Fibroblast of skin of right biceps (primary cell): ENCODE measurements around the gene MTAP.

Experiments used
- DNase-seq: peaks from one replicate; pipeline ENCODE4 v3.0.0-alpha.2; 2013

Gene MTAP

DNA sequence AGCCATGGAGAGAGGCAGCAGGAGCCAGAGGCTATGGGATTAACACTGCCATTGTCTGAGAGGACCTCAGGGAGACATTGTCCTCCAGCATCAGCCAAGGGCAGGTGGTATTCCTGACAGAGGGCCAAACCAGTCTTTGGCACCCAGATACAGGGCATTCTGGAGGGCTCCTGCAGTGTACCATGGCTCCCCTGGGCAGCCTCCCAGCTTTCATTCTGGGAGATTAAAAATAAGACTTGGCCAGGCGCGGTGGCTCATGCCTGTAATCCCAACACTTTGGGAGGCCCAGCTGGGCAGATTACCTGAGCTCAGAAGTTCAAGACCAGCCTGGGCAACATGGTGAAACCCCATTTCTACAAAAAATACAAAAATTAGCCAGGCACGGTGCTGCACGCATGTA lies 4.2 kb downstream of the MTAP start:
- no peak for DNase-seq

DNA sequence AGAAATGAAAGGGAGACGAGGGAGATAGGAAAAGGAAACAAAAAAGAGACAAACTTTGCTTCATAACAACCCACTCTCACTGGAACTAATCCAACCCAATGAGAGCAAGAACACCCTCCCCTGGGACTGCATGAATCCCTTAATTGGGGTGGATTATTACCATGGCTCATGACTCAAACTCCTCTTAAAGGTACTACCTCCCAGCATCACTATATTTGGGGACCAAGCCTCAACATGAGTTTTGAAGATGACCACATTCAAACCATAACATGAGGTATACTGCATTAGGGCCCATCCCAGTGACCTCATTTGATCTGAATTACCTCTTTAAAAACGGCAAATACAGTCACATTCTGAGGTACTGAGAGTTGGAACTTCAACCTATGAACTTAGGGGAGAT lies 8.0 kb downstream of the MTAP start:
- peak; percentile 78 for DNase-seq

DNA sequence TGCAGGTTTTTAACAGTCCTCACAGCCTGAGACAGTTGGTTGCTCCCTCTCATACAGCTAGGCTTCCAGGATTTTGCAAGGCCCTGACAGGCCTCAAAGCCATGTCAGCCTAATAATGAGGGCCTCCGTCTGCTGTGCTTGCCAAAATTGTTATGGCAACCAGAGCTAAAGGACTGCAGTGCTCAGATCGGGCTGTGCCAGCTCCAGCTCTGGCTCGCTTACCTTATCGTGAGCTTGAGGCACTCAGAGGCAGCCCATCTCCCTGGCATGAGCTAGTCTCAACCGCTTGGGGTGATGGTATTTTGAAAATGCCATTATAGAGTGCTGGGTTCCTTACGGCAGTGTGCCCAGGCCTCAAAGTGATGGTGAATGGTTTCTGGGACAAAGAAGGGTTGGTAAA lies 8.4 kb downstream of the MTAP start:
- no peak for DNase-seq

DNA sequence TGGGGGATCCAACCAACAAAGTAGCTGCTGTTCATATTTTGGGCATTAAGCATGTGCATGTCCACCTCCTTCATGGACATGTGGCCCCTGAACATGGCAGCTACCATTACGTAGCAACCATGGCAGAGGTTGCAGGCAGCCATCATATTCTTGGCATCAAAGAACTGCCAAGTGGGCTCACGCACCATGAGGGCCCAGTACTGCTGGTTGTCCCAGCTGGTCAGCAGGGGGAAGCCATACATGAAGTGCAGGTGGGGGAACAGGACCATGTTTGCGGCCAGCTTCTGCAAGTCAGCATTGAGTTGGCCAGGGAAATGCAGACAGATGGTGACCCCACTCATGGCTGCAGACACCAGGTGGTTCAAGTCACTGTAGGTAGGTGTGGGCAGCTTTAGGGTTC lies 9.5 kb downstream of the MTAP start:
- DNase-seq: no peak

DNA sequence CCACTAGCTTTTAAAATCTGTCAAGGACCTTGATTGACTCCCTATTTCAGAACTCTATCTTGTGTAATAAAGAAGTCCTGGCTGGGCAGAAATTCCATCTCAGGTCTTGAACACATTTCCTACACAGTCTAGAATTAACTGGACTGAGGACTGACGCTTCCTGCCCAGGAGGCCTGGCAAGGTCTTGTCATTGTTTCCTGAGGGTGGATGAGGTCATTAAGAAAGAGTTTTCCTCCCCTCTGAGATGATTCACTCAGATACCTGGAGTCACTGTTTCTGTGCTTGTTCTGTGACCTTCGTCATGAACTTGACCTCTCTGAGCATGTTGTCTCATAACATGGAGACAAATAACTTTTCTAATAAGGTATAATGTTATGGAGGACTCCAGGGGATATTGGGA lies 10.0 kb downstream of the MTAP start:
- DNase-seq: peak; percentile 37

DNA sequence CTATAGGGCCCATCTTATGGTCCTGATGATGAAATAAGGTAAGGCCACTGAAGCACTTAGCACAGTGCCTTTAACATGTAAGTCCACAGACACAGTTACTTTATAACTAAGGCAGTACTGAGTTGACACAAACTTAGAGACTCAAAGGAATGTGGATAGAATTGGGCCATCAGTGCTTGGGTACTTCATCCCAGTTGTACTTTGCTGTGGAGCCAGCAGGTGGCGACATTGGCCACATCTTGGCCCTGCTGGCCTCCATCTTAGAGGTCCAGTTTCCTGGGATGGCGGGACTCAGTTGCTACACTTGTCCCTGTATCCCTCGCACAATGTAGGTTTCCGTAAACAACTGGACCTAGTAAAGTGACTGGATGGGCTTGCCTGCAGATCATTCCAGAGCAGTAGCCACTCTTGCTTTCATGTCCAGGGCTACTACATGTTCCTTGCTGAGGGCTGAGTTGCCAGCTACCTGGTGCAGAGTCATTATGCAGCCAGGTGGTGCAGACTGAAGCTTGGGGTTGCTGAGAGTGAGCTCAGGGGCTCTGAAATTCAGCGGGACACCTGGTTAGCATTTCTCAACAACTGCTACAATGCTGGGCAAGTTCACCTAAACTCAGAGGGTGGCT lies 10.6 kb downstream of the MTAP start:
- DNase-seq: peak; percentile 71

DNA sequence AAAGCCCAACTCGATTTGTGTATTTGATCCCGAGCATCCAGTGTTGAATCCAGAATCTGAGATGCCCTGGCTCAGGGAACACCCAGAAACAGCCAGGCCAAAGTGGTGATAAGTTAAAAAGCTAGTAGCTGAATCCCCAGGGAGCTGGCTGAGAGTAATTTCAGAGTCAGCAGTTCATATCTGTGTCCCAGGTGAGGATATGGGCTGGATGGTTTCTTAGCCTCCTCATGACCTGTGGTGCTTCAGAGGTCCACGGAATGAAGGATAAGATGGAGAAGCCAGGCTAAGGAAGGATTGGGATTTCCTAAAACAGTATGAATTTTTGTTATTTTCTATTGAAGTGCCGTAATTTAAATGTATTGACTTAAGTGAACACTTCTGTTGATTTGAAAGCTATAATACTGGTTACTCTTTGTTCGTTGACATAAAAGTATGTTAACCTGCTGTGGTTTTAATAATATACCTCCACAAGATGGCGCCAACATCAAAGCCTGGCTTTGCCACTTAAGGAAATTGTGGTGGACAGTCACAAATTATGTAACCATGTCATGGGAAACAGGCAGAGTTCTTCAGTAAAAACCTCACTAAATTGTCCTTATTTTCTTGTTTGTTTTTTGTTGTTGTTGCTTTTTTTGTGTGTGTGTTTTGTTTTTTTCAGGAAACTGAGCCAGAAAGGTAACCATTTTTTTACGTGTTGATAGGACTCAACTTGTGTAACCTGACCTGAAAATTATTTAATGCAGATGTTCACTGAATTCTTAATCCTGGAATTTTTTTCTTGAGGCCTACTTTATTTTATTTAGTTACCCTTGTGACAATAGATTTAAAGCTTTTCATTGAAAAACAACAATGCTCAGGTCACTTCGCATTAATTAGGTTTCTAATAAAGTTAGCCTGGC lies 11.4 kb downstream of the MTAP start:
- peak; percentile 77 for DNase-seq

DNA sequence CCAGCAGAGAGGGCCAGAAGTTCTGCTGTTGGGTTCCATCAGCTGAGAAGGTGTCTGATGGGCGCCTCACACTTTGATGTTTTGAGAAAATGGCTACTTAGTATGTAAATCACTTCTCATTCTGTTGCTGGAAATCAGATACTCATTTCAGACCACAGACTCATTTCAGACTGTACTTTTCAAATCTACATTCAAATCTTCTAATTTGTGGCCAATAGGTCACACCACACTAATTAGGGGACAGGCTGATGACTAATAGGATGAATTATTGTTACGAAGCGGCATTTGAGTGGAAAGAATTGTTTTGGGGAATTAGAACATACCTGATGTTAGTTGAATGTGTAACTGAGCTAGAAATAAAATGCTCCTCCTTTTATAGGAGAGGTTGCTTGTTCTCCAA lies 13.2 kb downstream of the MTAP start:
- DNase-seq: no peak

DNA sequence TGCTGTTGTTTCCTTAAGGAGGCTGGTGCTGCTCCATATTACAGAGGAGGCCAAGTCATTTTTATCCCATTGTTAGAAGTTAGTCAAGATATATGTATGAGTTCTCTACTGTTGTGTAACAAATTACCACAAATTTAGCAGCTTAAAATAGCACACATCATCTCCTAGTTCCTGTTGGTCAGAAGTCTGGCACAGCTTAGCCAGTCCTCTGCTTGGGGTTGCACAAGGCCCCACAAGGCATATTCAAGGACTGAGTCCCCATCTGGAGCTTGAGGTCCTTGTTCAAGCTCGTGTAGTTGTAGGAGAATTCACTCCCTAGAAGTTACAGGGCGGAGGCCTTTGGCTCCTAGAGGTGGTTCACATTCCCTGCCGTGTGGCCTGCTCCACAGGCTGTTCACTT lies 14.7 kb downstream of the MTAP start:
- peak; percentile 54 for DNase-seq

DNA sequence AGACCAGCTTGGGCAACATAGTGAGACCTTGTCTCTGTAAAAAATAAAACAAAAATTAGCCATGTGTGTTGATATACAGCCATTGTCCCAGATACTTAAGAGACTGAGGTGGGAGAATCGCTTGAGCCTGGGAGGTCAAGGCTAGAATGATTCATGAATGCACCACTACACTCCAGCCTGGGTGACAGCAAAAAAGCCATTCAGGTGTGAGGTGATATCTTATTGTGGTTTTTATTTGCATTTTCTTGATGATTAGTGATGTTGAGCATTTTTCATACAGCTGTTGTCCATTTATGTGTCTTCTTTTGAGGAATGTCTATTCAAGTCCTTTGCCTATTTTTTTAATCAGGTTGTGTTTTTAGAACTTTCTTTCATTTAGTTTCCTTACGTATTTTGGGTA lies 23.2 kb downstream of the MTAP start:
- DNase-seq: no peak

DNA sequence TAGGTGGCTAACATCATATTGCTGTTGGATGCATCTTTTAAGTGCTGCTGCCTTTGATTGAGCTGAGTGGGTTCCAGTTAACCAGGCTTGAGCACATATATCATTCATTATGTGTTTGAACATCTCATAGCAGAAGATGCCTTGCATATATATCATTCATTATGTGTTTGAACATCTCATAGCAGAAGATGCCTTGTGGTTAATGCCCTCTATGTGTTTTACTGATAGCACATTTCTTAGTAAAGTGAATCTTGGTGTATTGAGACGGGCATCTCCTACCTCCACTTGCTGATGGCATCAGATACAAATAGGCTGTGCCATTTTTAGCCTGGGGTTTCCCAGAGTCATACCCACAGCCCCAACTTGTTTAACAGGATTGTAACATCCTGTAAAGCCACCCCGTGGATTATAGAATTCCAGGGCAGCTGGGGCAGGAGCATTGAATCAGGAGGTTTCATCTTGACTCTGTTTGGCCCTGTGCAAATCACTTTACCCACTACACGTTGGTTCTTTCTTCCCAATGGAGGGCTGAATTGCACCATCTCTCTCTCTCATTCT lies 26.5 kb downstream of the MTAP start:
- no peak for DNase-seq

DNA sequence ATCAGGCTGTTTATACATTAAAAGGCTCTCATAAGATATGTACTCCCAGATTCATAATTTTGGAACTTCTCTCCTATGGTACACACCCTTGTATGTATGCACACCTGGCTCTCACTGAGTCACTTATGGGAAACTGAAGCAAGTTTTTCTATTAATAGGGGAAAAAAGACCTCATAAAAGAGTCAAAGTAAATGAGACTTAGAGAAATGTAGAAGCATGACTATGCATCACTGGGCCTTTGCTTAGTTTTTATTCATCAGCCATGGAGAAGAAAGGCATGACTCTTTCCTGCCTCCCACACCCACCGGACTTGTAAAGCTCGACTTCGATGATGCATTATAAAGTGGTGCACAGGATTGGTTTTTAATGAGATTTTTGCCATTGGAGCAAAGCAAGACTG lies 28.2 kb downstream of the MTAP start:
- DNase-seq: no peak

DNA sequence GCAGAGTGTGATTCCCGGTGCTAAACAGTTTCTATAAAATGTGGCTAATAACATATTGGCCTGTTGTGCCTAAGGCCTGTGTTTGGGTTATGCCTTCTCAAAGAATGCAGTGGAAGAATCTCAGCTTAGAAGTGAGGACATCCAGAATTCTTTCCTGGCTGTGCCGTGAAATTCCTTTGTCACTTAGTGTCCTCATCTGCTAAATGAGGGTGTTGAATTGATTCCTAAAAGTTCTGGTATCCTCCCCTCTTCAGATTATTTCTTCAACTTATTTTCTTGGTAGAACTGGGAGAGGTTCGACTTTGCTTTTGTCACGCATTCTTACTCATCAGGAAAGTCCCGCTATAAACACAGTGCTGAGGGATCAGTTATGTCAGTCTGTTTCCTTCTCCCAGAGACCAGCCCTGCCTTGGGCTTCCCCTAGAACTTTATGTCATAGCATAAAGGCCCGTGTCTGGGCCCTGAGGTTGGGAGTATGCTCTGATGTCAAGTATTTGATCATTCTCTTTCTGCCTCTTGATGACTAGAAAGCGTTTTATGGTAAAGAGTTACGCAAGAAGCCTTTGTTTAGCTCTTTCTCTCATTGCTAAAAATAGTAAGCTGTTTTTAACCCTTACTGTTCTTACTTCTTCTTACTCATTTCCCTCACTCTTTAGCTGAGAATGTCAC lies 29.5 kb downstream of the MTAP start:
- DNase-seq: peak; percentile 87

DNA sequence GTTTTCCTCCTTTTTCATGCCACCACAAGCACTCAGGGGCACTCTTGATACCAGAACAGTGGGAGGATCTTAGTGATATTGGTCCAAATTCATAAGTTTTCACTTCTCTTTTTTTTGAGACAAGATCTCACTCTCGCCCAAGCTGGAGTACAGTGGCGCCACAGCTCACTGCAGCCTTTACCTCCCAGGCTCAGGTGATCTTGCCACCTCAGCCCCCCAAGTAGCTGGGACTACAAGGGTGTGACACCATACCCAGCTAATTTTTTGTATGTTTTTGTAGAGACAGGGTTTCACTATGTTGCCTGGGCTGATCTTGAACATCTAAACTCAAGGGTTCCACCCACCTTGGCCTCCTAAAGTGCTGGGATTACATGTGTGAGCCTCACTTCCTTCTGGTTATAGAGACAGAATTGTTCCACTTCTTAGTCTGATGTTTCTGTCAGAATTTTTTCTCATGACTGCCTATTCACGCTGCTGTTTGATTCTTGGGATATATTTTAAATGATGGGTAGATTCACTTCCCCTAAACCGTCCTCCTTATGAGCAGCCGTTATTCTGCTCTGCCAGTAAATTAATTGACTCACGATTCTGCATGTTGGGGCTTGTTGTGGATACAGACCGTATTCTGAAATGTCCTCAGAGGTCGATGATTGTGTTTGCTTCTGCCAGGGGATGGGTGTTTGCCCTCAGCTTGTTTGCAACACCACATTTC lies 30.8 kb downstream of the MTAP start:
- DNase-seq: no peak

DNA sequence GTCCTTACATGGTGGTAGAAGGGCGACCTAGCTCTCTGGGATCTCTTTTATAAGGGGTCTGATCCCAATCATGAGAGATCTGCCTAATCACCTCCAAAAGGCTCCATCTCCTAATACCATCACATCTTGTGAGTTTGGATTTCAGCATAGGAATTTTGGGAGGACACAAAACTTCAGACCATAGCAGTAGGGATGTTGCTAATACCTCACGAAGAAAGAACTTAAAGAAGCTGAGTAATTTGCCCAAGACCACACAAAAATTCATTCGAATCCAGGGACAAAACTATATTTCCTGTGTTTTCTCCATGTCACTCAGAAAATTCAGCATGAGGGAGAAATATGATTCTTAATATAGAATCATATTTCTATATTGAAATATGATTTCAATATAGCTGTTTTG lies 32.7 kb downstream of the MTAP start:
- DNase-seq: peak; percentile 37

DNA sequence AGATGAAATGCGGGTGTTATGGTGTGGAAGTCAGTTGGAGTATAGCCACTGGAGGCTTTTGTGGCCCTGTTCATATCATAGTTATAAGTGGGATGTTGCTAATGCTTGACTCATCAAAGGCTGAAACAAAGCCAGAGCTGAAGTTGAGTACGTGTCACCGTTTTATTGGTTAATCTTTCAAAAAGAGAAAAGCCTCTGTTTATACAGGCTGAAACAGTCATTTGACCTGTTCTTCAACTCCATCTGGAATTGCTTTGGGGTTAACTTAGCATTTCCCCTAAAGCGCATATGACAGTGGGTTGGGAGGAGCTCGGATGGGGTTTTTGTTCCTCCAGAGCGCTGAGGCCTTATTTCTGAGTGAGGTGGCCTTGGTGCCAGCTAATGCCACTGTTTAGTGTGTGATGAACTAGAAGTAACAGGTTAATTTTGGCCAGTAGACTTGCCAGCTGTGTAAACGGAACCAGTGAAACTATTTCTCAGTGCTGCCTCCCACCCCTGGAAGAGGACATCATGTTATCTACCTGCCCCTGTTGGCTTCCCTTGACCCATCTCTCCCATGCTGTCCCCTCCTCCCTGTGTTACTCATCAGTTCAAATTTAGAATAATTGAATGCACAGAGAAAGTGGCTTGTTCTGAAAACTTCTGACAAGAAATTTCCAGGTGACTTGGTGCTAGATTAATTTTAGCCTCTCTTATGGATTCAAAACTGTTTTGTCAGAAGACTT lies 34.2 kb downstream of the MTAP start:
- DNase-seq: peak; percentile 99

DNA sequence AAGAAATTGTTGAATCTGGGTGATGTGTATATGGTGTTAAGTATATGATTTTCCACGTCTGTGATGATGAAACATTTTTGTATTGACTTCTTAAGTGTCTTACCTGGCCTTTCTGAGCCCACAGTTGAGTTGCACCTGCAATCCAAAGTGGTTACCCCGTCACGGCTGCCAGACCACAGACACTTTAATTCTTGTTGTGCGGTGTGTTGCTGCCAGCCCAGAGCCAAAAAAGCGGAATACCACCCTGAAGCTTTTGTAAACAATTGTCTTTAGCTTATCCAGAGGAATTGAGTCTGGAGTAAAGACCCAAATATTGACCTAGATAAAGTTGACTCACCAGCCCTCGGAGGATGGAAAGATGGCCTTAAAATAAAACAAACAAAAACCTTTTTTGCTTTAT lies 35.1 kb downstream of the MTAP start:
- DNase-seq: no peak

DNA sequence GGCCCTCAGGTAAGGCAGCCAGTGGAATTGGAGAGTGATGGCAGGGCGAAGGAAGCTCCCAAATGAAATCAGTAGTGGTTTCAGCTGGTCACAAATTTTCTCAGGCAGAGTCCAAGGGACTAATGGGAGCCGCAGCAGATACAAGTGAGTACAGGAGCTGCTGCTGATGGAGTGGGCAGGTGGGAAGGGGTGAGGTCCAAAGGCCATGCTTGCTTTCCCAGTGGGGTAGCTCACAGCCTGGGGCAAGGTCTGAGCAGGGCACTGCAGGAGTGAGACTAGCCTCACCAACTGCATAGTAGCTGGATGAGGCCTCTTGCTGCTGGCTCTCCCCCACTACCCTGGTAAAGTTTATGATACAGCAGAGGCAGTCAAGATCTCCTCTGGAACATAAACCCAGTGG lies 38.2 kb downstream of the MTAP start:
- DNase-seq: no peak

DNA sequence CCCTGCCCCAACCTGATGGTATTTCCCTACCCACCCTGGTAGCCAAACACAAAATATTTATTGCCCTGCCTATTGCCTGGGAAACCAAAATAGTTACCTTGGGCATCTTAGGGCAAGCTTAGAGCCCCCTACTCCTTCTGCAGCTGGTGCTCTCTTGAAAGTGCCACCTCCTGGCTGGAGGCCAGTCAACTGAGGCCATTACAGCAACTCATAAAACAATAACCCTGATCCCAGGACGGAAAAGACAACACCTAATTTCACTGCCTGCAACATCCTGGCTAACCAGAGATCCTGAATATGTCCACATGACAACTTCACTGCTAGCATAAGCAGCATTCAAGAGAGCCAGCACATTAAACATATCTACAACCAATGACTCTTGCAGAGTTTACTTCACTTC lies 38.7 kb downstream of the MTAP start:
- no peak for DNase-seq

DNA sequence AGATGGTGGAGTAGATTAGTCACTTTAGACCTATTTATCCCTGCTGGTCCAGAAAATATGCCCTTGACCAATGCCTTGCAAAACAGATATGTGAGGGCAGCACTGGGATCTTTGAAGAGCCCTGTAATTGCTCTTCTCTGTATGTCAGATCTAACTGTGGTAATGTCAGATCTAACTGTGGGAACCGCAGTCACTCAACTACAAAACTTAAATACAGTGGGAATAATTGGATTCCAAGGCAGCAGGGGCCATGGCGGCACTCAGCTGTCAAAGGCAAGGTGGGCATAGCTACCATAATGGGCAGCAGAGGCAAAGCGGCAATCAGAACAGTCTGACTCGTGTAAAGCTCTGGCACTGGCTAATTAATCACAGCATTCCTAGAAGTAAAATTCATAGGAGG lies 46.2 kb downstream of the MTAP start:
- no peak for DNase-seq

DNA sequence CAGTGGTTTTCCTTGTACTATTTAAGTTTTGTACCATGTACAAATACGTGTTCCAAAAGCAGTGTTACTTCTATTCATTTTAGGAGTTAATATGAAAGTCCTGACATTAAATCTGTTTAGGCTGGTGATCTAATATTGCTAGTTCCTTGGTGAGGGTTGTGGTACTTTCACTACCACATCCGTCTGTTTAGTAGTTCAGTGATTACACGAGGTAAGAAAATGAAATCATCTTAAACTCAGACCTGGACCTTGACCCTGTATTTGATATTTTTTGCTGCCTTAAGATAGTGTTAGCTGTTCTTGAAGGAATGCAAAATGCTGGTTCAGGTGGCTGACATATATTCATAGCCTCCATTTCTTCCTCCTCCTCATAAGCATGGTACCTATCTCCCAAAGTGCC lies 50.3 kb downstream of the MTAP start:
- DNase-seq: no peak

DNA sequence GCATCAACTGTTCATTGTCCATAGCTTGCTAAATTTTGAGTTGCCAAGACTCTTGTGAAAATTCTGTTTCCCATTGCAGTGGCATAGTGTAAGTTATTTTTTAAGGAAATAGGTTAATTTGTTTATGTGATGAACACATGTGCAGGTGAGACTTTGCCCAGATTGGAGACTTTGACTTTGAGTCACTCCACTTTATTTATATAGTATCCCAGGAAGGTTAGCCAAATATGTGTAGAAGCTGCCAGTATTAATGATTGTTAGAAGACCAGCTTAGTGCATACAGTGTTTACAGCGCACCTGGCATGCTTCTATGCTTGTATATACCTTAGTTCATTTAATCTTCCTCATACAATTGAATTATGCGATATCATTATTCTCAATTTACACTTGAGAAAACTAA lies 51.0 kb downstream of the MTAP start:
- no peak for DNase-seq
